ENCODE data around the gene CTNNA2. TPM values are rescaled to one million over a fixed set of nuclear protein-coding genes. Genes with fewer than 3 reads are reported as not detected.

Gene CTNNA2
- total and polyA plus RNA-seq, 9 of the 15 experiments (the other 6 are each of a cell fraction or from before 2014, with no cell fraction given) = 0.03 to 0.40 (median 0.15) TPM

GRCh38 chr2:80496775-80497174, 983.9 kb downstream of the CTNNA2 start (continued):
- no peak for TF ChIP-seq USF1 (CRISPR knock-in tag; IDR thresholded peaks at IDR 0.05)
- no peak for TF ChIP-seq HNRNPK (IDR thresholded peaks at IDR 0.05; ENCODE audit: low read depth, low read length, poor library complexity, severe bottlenecking)
- TF ChIP-seq ZNF609 (CRISPR knock-in tag; IDR thresholded peaks at IDR 0.05; ENCODE audit: borderline replicate concordance) = no peak
- TF ChIP-seq ZNF518B (CRISPR knock-in tag; IDR thresholded peaks at IDR 0.05) = no peak

All from K562 (cell line).